Mucosa of descending colon (tissue), 3 donors: ENCODE data around the gene TBC1D3B. TPM values are rescaled to one million over a fixed set of nuclear protein-coding genes. Genes with fewer than 3 reads are reported as not detected.
"Not testable (repeated sequence)": the region's sequence is repeated elsewhere in the genome, so short reads cannot be mapped to it uniquely, and the experiment has no call there.

Experiments used
- ATAC-seq: fragments of 200-7000 bp; cut with Tn5 transposase; one replicate; pipeline ENCODE4 v1.9.1; 2020; ENCODE audit warnings: mild to moderate bottlenecking, moderate library complexity
- DNase-seq, 3 donors: peaks; one replicate each; pipeline ENCODE4 v3.0.0-alpha.2; 2020
- H3K36me3 ChIP-seq: fragments of 200-600 bp; one replicate; pipeline ENCODE4 v1.8.0; 2021; ENCODE audit warnings: low read depth, mild to moderate bottlenecking
- H3K4me1 ChIP-seq: fragments of 200-600 bp; one replicate; pipeline ENCODE4 v1.8.0; 2021; ENCODE audit warnings: low read depth, mild to moderate bottlenecking
- H3K4me3 ChIP-seq: fragments of 200-600 bp; one replicate; pipeline ENCODE4 v1.8.0; 2021; ENCODE audit warnings: mild to moderate bottlenecking
- H3K9me3 ChIP-seq: fragments of 200-600 bp; one replicate; pipeline ENCODE4 v1.8.0; 2021; ENCODE audit warnings: mild to moderate bottlenecking
- intact Hi-C, 2 donors: fragments of 100-400 bp; cut with DNase I in 1 of 2; cut with micrococcal nuclease in 1 of 2; formaldehyde crosslinking; loops; one replicate each; pipeline versions ENCODE4 v1.11.0 to v1.11.1; 2022; cut with DNase I, micrococcal nuclease
- total RNA-seq, 3 donors: library from RNA; stranded (reverse); fragmentation: NEBNext Ultra II Directional in 2 of 3; extraction: Animal tissue kit (Norgen Biotek cat#: 25700) in 2 of 3; gene quantifications; one replicate each; pipeline versions ENCODE4 v1.2.1 to v1.2.4, GENCODE V29; 2021 to 2023
- TF ChIP-seq, protein P1 (sequence below): fragments of 200-600 bp; IDR thresholded peaks from one replicate; pipeline ENCODE4 v1.8.0; 2022; ENCODE audit warnings: antibody characterized with exemption, mild to moderate bottlenecking
- donor health status: DM: no; HTN: no; CAD: no; lungs with moderate emphysema.
- donor health status: DM: no; HTN: no; CAD: no.
- donor health status: DM: no; HTN: yes; CAD: no.

Gene TBC1D3B
- total RNA-seq, 3 donors from 2014 or later = 8.0 to 12.9 (median 10.8) TPM

GRCh38 chr17:36127199-36127893, 49.1 kb downstream of the TBC1D3B start:
- DNase-seq (no peak), ATAC-seq (peak; percentile 52)
- Histone ChIP-seq H3K9me3 (peaks cover 13% of the 10 kb centered on the region), H3K4me3 (no peak overlapping the region), H3K36me3 (no peaks in the 10 kb centered on the region), H3K4me1 (peaks cover 22% of the 10 kb centered on the region)
- TF ChIP-seq, protein P1, sequence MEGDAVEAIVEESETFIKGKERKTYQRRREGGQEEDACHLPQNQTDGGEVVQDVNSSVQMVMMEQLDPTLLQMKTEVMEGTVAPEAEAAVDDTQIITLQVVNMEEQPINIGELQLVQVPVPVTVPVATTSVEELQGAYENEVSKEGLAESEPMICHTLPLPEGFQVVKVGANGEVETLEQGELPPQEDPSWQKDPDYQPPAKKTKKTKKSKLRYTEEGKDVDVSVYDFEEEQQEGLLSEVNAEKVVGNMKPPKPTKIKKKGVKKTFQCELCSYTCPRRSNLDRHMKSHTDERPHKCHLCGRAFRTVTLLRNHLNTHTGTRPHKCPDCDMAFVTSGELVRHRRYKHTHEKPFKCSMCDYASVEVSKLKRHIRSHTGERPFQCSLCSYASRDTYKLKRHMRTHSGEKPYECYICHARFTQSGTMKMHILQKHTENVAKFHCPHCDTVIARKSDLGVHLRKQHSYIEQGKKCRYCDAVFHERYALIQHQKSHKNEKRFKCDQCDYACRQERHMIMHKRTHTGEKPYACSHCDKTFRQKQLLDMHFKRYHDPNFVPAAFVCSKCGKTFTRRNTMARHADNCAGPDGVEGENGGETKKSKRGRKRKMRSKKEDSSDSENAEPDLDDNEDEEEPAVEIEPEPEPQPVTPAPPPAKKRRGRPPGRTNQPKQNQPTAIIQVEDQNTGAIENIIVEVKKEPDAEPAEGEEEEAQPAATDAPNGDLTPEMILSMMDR = no peak
- intact Hi-C loops = no loop called here

GRCh38 chr17:36124879-36125824, 51.3 kb downstream of the TBC1D3B start:
- DNase-seq (no peak), ATAC-seq (no peak)
- no peak overlapping the region for H3K4me3 ChIP-seq
- peaks cover 13% of the 10 kb centered on the region for H3K4me1 ChIP-seq
- TF ChIP-seq, protein P1 = no peak
- H3K9me3 ChIP-seq = peaks cover 13% of the 10 kb centered on the region
- no peaks in the 10 kb centered on the region for H3K36me3 ChIP-seq
- intact Hi-C loops = no loop called here

DNA sequence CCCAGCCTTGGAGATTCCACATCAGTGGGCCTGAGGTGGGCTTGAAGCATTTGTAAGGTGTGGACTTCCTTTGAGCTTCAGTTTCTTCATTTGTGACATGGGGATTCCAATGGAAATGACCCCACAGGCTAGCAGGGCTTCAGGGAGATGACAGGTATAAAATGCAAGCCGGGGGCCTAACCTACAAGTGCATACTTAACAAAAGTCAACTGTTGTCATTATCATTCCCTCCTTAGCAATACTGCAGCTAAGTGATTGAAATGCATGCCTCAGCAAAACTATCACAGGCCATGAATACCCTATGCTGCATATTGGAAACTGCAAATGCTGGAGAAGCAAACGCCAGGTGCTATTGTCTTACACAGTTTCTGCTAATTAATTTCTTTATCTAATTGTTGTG, 53.0 kb downstream of the TBC1D3B start:
- no peak for ATAC-seq
- peaks cover 13% of the 10 kb centered on the region for H3K9me3 ChIP-seq
- H3K4me3 ChIP-seq = no peak overlapping the region
- no peaks in the 10 kb centered on the region for H3K36me3 ChIP-seq
- TF ChIP-seq, protein P1 = no peak
- H3K4me1 ChIP-seq = no peaks in the 10 kb centered on the region
- intact Hi-C loops = no loop called here
- DNase-seq = no peak

- DNase-seq, ATAC-seq, intact Hi-C loops, H3K4me1 ChIP-seq, H3K36me3 ChIP-seq, H3K4me3 ChIP-seq: not testable (repeated sequence)
- peaks cover 12% of the 10 kb centered on the region for H3K9me3 ChIP-seq
Observed at GRCh38 chr17:36121099-36121498, 55.3 kb downstream of the TBC1D3B start.

DNA sequence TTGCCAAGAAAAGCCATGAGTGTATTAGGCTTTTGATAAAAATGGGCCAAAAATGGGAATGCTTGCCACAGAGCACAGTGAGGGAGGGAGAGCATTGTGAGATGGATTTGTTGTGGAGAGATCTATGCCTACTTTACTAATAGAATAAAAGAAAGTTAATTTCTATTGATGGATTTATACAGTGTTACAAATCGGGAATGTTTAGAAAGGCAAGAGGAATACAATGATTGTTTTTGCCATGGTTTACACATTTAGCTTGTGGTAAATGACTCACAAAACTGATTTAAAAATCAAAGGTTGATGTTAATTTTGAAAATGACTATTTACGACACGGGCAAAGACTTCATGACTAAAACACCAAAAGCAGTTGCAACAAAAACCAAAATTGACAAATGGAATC, 56.2 kb downstream of the TBC1D3B start:
- intact Hi-C loops = no loop called here
- no peak for DNase-seq
- no peak for ATAC-seq
- H3K9me3 ChIP-seq = peaks cover 4% of the 10 kb centered on the region
- no peaks in the 10 kb centered on the region for H3K4me1 ChIP-seq
- TF ChIP-seq, protein P1 = no peak
- H3K36me3 ChIP-seq = no peaks in the 10 kb centered on the region
- H3K4me3 ChIP-seq = no peak overlapping the region
